RPMI8226 (cell line): ENCODE measurements around the gene ZNF146.
"Not testable (repeated sequence)": the region's sequence is repeated elsewhere in the genome, so short reads cannot be mapped to it uniquely, and the experiment has no call there.

Experiments used
- DNase-seq: peaks from one replicate; pipeline ENCODE4 v3.0.0-alpha.2; 2015

ZNF146 gene

DNA sequence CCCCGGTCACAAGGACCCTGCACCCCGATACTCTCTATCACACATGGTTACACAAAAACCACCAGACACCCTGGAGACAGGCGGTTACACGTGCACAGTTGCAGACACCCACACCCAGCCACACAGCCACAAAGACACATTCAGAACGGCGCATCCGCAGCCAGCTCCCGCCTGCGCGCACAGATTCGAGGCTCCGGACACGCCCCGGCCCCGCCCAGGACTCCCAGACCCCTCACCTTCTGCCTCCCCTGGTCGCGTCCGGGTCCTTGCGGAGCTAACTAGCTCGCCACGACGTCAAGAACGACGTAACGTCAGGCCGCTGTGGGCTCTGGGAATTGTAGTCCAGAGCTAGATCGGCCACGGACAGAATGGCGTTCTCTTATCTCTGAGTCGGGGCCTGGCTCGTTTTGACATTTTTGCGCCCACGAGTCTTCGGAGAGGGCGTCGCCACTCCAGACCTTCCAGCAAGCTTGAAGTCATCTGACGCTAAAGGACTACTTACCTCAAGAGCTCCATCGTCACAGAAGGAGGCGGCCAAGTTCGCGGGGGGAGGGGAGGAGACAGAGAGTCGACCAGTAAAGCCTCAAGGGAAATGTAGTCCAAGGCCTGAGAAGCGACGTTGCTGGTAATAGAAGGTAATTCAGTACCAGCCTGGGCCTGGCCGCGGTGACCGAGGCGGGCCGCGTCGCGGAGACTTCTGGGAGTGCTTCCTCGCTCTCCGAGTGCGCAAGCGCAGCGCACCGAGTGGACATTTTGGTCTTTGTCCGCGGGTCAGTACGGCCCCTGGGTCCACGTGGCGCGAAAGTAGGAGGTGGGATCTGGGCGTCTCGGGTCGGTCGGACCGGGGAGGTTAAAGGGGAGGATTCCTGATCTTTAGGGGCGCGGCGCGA, at the start of gene ZNF146, which contains the start of gene ZNF565:
TSS of gene ZNF146 (plus strand) at position 721 of the 890 bp plus-strand sequence. CDS start 21,335 bp downstream, outside the sequence.
TSS of gene ZNF565 (minus strand) at position 280 of the 890 bp plus-strand sequence. CDS start 12,680 bp downstream, outside the sequence.
- DNase-seq: peak; percentile 96

DNA sequence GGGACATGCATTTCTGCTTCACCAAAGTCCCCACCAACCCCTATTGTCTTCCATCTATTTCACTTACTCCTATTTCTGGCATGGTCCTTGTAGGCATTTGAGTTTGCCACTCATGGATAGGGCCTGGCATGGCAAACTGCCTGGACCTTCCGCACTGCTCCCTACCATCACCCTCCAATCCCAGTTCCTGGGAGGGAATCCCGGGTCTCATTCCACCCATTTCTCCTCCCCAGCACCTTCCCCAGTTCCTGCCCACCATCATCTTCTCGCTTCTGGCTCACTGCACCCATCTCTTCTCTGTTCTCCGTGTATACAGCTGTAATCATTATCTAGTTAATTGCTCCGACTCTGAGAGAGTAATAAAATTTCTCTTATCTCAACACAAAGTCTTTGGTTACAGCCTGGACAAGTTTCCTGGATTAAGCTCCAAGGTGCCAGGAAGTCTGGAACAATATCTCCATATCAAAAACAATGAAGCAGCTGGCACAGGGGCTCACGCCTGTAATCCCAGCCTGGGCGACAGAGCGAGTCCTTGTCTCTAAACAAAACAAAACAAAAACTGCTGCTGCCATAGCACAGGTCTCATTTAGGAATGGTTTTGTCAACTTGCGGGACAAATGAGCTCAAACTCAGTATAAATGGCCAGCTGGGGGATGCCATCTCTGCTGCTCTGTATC, 45.7 kb upstream of the ZNF146 start:
- no peak for DNase-seq

DNA sequence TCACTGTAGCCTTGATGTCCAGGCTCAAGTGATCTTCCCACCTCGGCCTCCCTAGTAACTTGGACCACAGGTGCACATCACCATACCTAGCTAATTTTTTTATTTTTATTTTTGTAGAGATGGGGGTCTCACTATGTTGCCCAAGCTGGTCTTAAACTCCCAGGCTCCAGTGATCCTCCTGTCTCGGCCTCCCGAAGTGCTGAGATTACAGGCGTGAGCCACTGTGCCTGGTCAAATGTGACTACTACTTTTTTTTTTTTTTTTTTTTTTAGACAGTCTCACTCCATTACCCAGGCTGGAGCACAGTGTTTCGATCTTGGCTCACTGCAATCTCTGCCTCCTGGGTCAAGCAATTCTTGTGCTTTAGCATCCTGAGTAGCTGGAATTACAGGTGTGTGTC, 42.1 kb upstream of the ZNF146 start:
- no peak for DNase-seq

DNA sequence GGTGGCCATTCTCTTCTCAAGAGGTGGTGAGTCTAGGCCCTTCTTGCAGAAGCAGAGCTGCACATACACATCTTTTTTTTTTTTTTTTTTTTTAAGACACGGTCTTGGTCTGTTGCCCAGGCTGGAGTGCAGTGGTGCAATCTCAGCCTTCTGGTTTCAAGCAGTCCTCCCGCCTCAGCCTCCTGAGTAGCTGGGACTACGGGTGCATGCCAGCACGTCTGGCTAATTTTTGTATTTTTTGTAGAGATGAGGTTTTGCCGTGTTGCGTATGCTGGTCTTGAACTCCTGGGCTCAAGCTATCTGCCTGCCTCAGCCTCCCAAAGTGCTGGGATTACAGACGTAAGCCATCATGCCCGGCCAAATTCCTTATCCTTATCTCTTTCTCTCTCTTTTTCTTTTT, 41.1 kb upstream of the ZNF146 start:
- not testable (repeated sequence) for DNase-seq

DNA sequence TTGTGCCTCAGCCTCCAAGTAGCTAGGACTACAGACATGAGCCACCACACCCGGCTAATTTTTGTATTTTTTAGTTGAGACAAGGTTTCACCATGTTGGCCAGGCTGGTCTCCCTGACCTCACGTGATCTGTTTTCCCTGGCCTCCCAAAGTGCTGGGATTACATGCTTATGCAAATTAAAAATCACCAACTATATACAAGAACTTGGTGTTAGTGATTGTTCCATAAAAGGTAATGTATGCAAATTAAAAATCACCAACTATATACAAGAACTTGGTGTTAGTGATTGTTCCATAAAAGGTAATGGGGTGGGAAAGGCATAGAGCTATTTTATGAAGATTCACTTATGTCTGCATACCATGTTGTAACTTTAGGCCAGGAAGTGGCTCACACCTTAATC, 35.8 kb upstream of the ZNF146 start:
- DNase-seq: not testable (repeated sequence)

DNA sequence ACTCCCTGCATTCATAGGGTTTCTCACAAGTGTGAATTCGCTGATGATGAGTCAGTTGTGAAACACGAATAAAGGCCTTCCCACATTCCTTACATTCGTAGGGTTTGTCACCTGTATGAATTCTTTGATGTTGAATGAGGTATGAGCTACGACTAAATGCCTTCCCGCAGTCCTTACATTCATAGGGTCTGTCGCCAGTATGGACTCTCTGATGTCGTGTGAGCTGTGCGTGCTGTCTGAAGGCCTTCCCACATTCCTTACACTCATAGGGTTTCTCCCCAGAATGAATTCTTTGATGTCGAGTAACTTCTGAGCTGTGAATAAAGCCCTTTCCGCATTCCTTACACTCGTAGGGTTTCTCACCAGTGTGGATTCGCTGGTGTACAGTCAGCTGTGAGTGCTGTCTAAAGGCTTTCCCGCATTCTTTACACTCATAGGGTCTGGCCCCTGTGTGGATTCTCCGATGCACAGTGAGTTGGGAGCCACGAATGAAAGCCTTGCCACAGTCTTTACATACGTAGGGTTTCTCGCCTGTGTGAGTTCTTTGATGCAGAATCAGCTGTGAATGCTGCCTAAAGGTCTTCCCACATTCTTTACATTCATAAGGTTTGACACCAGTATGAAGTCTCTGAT, 32.2 kb upstream of the ZNF146 start:
- no peak for DNase-seq

DNA sequence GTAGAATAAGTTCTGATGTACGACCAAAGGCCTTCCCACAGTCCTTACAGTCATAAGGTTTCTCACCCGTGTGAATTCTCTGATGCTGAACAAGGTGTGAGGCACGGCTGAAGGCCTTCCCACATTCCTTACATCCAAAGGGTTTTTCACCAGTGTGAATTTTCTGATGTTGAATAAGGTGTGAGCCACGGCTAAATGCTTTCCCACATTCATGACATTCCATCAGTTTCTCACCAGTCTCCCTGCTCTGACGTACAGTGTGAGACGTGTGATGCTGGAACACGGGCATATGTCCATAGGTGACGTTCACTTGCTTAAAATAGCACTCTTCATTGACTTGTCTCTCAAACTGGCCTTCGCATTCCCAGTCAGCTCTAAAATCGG, 31.7 kb upstream of the ZNF146 start:
- DNase-seq: no peak

DNA sequence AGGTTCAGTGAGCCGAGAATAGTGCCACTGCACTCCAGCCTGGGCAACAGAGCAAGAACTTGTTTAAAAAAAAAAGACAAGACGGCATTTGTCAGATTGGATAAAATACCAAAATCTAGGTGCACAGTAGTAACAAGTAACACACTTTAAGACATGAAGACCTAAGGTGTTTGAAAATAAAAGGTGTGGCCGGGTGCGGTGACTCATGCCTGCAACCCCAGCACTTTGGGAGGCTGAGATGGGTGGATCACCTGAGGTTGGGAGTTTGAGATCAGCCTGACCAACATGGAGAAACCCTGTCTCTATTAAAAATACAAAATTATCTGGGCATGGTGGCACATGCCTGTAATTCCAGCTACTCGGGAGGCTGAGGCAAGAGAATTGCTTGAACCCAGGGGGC, 28.2 kb upstream of the ZNF146 start:
- DNase-seq: not testable (repeated sequence)

DNA sequence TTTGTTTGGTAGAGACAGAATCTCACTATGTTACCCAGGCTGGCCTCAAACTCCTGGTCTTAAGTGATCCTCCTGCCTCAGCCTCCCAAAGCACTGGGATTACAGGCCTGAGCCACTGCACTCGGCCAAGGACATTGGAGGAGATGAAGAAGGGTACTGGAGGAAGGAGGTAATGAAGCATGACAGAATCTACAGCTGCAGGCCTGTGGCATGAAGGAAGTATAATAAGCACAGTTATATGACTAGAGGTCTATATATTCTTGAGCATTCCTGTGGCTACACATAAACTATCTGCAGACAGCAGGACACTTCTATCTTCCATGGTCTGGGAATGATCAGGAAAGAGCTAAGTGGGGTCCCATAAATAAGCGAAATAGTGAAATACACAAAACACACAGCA, 18.7 kb upstream of the ZNF146 start:
- DNase-seq: no peak

DNA sequence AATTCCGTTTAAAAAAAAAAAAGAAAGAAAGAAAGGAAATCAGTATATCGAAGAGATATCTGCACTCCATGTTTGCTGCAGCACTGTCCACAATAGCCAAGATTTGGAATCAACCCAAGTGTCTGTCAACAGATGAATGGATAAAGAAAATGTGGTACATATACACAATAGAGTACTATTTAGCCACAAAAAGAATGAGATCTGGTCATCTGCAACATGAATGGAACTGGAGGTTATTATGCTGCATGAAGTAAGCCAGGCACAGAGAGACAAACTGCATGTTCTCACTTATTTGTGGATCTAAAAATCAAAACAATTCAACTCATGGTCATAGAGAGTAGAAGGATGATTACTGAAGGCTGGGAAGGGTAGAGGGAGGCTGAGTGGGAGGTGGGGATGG, 16.8 kb upstream of the ZNF146 start:
- no peak for DNase-seq

DNA sequence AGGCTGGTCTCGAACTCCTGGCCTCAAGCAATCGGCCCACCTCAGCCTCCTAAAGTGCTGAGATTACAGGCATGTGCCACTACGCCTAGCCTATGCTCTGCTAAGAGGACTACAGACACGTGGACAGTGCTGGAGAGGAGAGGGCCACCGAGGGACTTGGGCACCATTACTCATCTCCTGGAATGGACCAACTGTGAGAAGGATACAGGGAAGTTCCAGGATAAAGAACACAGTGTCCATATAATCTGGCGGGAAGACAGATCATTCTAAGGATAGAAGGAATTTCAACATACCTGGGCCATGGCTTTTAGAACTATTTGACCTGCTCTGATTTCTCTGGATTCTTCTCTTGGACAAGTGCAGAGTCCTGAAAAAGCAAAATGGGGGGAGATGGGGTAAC, 13.2 kb upstream of the ZNF146 start:
- no peak for DNase-seq

DNA sequence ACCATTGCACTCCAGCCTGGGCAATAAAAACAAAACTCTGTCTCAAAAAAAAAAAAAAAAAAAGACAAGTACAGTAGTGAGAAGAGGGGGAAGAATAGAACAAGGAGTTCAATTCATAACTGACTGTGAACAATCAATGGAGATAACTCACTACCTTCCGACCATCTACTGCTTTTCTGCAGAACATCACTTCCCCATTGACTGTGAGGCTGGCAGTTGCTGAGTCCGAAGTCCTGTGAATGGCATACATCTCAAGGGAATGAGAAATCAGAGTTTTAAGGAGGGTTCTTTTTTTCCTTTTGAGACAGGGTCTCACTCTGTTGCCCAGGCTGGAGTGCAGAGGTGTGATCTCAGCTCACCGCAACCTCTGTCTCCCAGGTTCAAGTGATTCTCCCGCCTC, 11.6 kb upstream of the ZNF146 start:
- DNase-seq: no peak

DNA sequence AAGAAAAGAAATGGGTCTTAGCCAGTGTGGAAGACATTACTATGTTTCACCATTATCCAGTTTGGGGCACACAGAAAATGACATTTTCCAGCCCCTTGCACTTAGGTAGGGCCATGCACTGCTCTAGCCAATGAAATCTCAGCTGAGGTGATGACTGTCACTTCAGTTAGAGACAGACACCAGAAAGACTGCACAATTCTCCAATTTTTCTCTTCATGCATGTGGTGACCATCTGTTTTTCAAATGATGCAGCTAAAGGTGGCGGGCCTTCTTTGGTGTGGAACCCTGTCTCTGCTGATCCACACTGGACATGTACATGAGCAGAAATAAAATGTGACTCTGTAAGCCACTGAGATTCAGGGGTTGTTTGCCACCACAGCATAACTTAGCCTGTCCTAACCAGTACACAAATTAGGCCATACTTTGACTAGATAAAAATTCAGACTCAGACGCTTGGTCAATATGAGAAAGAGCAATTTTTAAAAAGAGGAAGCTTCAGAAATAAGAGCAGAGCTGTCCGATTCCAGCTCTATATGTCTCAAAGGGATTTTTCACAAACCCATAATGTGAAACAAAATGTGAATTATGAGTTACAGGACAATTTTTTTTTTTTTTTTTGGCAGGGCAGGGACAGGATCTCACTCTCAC, 7.2 kb upstream of the ZNF146 start:
- no peak for DNase-seq

DNA sequence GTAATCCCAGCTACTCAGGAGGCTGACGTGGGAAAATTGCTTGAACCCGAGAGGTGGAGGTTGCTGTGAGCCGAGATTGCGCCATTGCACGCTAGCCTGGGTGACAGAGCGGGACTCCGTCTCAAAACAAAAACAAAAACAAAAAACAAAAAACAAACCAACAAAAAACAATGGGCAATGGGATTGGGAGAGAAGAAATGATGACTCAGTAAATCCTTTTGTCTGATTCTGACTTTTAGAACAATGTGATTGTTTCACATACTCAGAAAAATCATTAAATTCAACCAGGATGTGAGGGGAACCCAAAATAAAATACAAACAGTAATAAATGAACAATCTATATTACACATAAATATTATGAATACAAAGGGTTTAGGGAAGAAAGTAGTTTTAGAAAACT, 5.5 kb upstream of the ZNF146 start:
- no peak for DNase-seq

DNA sequence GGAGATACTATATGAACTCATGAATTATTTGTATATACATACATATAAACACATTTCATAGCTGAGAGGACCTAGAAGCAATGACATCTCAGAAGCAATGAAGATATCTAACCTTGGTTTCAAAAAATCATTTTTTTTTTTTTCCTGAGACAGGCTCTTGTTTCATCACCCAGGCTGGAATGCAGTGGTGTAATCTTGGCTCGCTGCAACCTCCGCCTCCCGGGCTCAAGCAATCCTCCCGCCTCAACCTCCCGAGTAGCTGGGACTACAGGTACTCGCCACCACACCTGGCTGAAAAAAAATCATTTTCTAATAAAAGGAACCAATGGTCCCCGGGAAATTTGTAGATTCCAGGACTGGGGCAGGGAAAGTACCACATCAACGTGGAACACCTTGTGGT, 4.4 kb upstream of the ZNF146 start:
- DNase-seq: no peak

DNA sequence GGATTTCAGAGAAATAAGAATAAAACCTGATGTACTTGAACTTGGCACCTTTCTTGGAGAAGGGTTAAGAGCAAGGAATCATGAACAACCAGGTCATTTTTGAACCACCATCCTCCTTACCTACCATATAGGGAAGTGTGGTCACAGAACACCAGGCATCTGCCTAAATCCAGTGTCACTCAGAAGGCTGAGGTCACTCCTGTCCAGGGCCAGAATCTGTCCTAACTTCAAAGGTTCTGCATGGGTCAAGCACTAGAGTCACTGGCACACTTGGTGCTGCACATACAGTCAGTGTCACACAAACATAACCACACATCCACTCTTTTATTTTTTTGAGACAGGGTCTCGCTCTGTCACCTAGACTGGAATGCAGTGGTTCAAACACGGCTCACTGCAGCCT, 2.0 kb upstream of the ZNF146 start:
- DNase-seq: no peak

DNA sequence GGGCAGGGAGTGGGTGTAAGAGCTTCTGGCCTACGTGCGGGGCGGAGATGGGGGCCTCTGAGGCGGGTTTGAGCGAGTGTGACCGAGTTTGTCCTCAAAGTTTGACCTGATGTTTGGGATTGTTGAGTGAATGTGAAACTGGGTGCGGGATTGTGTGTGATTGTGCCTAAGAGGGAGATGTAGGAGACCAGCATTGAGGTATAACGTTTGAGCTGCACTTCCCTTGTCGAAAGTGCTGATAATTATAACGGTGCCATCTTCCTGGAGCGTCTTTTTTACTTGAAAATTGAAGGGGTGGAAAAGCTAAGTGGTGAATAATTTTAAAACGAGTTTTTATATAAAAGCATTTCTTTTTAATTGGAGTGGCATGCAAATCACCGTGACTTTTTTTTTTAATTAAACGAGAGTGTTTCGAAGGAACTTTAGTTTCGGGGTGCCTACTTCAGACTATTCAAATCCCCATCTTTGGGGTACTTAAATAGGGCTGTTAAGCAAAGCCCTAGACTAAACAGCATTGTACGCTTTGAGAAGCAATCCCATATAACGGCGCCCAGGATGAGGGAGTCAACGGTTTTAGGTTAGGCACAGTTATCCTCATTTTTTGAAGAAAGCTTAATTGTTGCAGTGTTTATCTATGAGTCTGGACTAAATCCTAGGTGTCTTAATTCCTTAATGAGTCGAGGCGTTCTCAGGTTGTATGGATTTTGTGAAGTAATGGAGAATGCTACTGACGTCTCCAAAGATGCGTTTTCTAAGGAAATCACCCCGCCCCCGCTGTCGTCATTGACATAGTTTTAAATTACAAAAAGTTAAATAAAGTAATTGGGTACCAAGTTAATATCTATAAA, 594 bp downstream of the ZNF146 start:
- no peak for DNase-seq

DNA sequence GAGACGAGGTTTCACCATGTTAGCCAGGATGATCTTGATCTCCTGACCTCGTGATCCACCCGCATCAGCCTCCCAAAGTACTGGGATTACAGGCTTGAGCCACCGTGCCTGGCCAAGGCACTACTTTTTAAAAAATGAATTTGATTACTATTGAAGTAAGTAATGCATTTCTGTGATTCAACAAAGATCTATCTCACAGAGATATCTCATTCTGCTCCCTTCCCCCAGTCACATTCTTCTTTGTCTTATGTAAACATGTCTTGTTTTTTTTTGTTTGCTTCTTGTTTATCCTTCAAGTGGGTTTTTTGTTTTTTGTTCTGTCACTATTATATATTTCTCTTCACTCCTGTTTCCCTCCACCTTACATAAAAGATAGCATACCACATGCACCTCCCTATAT, 6.6 kb downstream of the ZNF146 start:
- no peak for DNase-seq

DNA sequence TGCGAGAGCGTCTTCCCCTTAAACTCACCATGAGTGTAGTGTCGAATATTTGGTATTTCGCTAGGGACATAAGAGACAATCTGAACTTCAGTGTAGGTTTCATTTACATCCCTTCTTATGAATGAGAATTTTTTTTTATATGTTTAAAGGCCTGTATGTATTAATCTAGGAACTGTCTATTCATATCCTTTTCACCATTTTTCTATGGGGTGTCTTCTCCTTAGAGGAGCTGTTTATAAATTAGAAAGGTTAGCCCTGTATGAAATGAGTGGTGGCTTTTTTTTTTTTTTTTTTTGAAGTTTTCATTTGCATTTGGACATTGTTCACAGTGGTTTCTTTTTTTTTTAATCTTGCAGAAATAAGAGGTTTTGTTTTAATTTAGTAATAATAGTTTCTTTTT, 7.6 kb downstream of the ZNF146 start:
- DNase-seq: no peak

DNA sequence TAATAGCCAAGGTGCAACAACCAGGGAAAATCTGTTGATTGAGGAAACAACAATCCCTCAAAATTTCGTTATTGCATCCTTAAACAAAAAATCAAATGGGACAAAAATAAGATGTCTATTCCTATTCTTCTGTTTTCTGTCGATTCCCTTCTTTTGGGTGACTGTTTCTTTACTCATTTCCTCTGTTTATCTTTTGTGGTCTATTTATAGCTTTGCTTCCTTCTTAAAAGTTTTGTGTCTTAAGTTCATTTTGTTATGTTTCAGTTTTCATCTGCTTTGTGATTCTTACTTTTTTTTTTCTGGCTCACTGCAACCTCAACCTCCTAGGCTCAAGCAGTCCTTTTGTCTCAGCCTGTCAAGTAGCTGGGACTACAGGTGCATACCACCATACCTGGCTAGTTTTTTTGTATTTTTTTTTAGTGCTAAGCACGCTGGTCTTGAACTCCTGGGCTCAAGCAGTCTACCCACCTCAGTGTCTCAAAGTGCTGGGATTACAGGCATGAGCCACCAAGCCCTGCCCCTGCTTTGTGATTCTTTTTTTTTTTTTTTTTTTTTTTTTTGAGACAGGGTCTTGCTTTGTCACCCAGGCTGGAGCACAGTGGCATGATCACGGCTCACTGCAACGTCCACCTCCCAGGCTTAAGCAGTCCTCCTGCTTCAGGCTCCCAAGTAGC, 10.4 kb downstream of the ZNF146 start:
- DNase-seq: no peak

DNA sequence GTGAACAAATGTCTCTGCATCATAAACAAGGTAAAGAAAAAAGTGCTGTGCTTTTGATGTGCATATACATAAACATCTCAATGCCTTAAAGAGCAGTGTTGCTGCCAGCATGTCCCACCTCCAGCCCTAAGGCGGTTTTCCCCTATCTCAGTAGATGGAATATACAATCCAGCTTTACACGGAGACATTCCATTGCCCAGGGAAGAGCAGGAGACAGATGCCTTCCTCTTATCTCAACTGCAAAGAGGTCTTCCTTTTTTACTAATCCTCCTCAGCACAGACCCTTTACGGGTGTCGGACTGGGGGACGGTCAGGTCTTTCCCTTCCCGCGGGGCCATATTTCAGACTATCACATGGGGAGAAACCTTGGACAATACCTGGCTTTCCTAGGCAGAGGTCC, 18.7 kb downstream of the ZNF146 start:
- DNase-seq: not testable (repeated sequence)
